GM12874 (cell line): ENCODE measurements around the gene NUDC.

Source experiments
- TF ChIP-seq, protein P1 (sequence below): IDR thresholded peaks from 2 replicates; pipeline ENCODE4 v1.5.1; 2011; ENCODE audit warnings: low read depth, mild to moderate bottlenecking, control low read depth, low read length, moderate library complexity; ENCODE audit not compliant: insufficient read depth

The NUDC gene

DNA sequence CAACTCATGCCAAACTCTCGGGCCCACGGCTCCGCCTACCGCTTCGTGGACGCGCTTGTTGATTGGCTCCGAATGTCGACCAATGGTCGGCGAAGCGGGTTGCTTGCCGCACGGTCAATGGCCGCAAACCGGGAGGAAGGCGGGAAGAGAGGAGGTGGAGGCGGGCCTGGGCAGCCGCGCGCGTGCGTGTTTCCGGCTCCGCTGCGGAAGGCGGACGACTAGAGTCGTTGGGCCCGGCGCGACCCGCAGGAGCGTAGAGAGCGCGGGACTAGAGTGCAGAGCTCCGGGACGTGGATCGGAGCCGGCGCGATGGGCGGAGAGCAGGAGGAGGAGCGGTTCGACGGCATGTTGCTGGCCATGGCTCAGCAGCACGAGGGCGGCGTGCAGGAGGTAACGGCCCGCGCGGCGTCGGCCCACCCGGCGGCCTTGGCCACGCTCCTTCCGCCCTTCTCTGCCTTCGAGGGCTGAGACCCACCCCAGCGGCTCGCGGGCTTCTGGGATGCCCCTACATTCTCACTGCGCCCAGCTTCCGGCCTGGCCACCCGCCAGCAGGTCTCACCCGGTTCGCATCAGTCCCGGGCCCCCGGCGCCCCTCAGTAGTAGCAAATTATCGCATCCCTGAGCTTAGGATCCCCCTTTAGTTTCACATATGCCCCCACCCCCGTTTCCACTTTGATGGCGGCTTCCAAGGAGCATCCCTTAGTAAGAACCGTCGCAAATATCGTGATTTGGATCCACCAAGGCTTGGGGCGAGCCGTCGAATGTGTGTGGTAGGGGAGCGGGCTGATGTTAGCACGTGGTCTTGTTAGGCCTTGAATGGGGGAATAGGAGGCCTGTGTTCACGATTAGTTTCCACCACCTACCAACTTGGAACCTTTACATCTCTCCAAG, at the start of gene NUDC:
TSS of gene NUDC (plus strand) at position 204 of the 891 bp plus-strand sequence. CDS start at position 310, 106 bp downstream.
- TF ChIP-seq, protein P1, sequence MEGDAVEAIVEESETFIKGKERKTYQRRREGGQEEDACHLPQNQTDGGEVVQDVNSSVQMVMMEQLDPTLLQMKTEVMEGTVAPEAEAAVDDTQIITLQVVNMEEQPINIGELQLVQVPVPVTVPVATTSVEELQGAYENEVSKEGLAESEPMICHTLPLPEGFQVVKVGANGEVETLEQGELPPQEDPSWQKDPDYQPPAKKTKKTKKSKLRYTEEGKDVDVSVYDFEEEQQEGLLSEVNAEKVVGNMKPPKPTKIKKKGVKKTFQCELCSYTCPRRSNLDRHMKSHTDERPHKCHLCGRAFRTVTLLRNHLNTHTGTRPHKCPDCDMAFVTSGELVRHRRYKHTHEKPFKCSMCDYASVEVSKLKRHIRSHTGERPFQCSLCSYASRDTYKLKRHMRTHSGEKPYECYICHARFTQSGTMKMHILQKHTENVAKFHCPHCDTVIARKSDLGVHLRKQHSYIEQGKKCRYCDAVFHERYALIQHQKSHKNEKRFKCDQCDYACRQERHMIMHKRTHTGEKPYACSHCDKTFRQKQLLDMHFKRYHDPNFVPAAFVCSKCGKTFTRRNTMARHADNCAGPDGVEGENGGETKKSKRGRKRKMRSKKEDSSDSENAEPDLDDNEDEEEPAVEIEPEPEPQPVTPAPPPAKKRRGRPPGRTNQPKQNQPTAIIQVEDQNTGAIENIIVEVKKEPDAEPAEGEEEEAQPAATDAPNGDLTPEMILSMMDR, result no peak

DNA sequence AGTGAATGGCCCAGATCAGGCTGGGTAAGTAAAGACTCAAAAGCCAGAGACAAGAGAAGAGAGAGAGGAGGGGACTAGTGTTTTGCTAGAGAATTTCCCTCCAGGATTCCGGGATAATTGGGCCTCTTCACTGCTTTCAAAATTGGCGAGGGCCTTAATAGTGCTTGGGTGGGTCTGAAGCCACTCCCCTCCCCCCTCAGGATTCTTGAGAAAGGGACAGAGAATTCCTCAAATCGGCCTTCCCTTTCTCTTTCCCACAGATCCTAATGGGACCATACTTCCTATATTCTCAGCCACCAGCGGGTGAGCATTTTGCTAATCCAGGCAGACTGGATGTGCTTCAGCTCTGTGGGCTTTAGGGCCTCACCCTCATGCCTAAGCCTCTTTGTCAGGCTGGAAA, 46.6 kb upstream of the NUDC start:
- TF ChIP-seq, protein P1, result no peak

DNA sequence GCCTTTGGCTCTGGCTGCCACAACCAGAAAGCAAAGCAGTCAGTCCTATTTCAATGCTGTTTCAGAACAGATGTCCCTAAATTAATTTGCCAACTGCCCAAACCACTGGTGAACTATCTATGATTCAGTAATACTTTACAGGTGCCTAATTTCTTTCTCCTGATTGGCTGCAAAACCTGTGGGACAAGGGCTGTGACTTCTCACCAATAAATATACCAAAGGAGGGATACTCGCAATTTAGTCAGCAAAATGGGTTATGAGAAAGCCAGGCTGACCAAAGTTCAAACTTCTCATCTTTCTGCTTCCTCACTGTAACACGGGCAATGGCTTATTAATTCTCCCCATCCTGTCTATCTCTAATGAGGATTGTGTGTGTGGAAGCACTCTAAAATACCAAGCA, 44.2 kb upstream of the NUDC start:
- TF ChIP-seq, protein P1, result no peak

DNA sequence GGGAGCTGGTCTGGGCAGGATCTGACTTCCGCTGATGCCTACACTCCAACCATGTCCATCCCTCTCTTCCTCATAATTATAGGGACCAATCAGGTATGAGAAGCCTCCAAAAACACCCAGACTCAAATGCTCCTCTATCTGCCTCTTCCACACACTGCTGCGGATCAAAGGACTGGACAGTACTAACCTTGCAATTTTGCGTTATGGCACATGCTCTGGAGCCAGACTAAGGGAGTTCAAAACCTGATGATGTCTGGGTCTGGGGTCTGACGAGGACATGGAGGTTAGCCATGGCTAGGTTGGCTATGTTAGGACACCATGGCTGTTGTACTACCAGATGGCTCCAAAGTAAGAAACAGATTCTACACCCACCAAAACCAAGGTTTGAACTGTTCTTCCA, 41.8 kb upstream of the NUDC start:
- TF ChIP-seq, protein P1, result no peak

DNA sequence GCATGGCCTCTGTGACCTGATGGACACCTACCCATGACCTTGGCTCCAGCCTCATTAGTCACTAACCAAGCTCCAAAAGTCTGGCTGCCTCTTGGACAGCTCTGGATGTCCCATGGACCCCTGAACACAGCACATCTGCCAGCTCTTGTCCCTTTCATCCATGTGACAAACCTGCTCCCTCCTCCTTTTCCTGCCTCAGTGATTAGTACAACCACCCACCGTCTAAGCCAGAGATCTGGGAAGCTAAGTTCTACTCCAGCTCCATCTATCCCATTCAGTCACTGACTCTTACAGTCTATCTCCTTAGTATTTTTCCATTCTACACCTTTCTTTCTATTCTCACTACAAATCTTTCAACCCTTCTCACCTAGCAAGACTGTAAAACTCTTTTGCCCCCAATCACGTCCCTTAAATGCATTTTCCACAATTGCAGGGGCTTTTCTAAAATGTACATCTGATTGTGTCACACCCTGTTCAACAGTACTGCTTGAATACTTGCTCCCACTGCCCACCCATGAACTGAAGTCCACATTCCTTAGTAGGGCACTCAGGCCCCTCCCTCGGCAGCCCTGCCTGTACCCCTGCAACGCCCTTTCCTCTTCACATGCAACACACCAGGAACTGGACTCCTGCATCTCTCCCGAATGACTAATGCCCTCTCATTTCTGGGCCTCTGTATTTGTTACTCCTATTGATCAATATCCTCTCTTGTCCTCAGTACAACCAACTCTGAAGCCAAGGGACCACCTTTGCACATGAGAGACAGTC, 38.7 kb upstream of the NUDC start:
- TF ChIP-seq, protein P1, result no peak

DNA sequence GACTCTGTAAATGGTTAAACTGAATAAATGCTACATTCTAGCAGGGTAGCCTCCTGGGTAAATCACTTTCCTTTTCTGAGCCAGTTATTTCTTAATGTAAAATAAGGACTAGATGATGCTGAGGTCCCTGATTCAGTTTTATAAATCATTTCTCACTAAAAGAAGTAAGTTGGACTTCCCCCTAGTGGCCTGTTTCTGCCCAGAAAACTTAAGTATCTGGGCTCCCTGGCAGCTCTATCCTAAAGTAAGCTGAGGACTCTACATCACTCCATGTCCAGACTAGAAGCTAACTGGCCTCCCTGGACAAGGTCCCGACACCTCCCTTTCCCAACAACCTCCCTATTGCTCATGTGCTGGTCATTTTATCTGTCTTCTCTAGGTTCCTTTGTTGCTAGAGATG, 34.4 kb upstream of the NUDC start:
- TF ChIP-seq, protein P1, result no peak; the same call in 1 of the 2 replicates

DNA sequence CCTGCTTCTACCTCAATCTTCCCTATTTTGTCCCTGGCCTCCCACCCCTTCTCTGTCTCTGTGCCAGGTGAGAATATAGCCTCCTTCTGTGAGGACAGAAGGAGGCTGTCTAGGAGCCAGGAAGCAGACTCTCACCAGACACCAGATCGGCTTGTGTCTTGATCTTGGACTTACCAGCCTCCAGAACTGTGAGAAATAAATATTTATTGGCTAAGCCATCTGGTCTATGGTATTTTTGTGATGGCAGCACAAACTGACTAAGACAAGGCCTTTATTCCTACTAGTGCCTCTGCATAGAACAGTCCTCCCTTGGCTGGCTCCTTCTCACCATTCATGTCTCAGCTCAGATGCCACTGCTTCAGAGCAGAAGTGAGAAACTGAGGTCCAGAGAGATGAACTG, 33.3 kb upstream of the NUDC start:
- TF ChIP-seq, protein P1, result no peak
